MM.1S (cell line): ENCODE measurements around the gene EPB41L3.

Source experiments
- EZH2 ChIP-seq: fragments of 300-600 bp; sonication (generic); optimal IDR thresholded peaks from 2 replicates; pipeline ENCODE3; 2017; ENCODE audit warnings: low read depth, mild to moderate bottlenecking, antibody characterized with exemption, low read length, mixed read lengths
- EZH2phosphoT487 ChIP-seq: fragments of 300-600 bp; sonication (generic); IDR thresholded peaks from 2 replicates; pipeline ENCODE4 v1.6.1; 2018; ENCODE audit warnings: antibody characterized with exemption, low read length
- TF ChIP-seq, protein P1 (sequence below): fragments of 300-600 bp; sonication (generic); IDR thresholded peaks from 2 replicates; pipeline ENCODE4 v1.5.1; 2016; ENCODE audit warnings: antibody characterized with exemption, low read length, mixed read lengths

DNA sequence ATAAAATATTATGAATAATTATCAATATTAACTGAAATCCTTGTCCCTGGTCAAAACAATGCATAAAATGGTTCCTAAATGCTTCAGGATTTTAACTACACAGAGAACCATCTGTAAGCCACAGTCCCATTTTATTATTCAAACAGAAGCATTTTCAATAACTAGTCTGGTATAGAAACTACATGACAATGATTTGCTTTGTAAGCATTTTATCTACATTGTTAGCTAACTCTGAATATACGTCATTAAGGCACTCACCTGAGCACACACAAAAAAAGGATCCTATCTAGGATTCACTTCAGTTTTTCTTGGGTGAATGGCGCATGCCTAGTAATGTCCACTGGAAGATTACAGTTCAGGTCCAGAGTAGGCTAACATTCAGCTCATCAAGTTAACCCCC, 22.8 kb downstream of the EPB41L3 start:
- no peak for TF ChIP-seq EZH2
- TF ChIP-seq, protein P1, sequence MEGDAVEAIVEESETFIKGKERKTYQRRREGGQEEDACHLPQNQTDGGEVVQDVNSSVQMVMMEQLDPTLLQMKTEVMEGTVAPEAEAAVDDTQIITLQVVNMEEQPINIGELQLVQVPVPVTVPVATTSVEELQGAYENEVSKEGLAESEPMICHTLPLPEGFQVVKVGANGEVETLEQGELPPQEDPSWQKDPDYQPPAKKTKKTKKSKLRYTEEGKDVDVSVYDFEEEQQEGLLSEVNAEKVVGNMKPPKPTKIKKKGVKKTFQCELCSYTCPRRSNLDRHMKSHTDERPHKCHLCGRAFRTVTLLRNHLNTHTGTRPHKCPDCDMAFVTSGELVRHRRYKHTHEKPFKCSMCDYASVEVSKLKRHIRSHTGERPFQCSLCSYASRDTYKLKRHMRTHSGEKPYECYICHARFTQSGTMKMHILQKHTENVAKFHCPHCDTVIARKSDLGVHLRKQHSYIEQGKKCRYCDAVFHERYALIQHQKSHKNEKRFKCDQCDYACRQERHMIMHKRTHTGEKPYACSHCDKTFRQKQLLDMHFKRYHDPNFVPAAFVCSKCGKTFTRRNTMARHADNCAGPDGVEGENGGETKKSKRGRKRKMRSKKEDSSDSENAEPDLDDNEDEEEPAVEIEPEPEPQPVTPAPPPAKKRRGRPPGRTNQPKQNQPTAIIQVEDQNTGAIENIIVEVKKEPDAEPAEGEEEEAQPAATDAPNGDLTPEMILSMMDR: no peak
- no peak for TF ChIP-seq EZH2phosphoT487
